Smooth muscle cell (in vitro differentiated cells): ENCODE data around the gene MOG. TPM values are rescaled to one million over a fixed set of nuclear protein-coding genes. Genes with fewer than 3 reads are reported as not detected.
"Not testable (repeated sequence)": the region's sequence is repeated elsewhere in the genome, so short reads cannot be mapped to it uniquely, and the experiment has no call there.

Experiments used
- DNase-seq: peaks from one replicate; lab custom pipeline; 2025; ENCODE audit not compliant: unreplicated experiment; lab: John Stamatoyannopoulos, UW
- H2AFZ ChIP-seq: fragments of 200-600 bp; sonication (generic); 2 replicates; pipeline ENCODE4 v1.6.0; 2016; ENCODE audit warnings: antibody characterized with exemption, low read depth, mild to moderate bottlenecking
- H3F3A ChIP-seq: fragments of 200-600 bp; sonication (generic); 2 replicates; pipeline ENCODE4 v1.6.0; 2017; ENCODE audit warnings: antibody characterized with exemption, low read depth
- H3K27ac ChIP-seq: fragments of 200-600 bp; sonication (generic); 2 replicates; pipeline ENCODE4 v1.5.1; 2016; ENCODE audit warnings: low read depth, mild to moderate bottlenecking
- H3K27me3 ChIP-seq: fragments of 200-600 bp; sonication (generic); 2 replicates; pipeline ENCODE4 v1.6.1; 2016; ENCODE audit warnings: low read depth, mild to moderate bottlenecking
- H3K36me3 ChIP-seq: fragments of 200-600 bp; sonication (generic); 2 replicates; pipeline ENCODE4 v1.5.1; 2016; ENCODE audit warnings: low read depth
- H3K4me1 ChIP-seq: fragments of 200-600 bp; sonication (generic); 2 replicates; pipeline ENCODE4 v1.5.1; 2016; ENCODE audit warnings: low read depth
- H3K4me2 ChIP-seq: fragments of 200-600 bp; sonication (generic); 2 replicates; pipeline ENCODE4 v1.6.0; 2016; ENCODE audit warnings: mild to moderate bottlenecking
- H3K4me3 ChIP-seq: fragments of 200-600 bp; sonication (generic); 2 replicates; pipeline ENCODE4 v1.5.1; 2016; ENCODE audit warnings: mild to moderate bottlenecking
- H3K79me2 ChIP-seq: fragments of 200-600 bp; sonication (generic); 2 replicates; pipeline ENCODE4 v1.6.0; 2016; ENCODE audit warnings: low read depth, mild to moderate bottlenecking
- H3K9ac ChIP-seq: fragments of 200-600 bp; sonication (generic); 2 replicates; pipeline ENCODE4 v1.6.0; 2016; ENCODE audit warnings: low read depth
- H3K9me3 ChIP-seq: fragments of 200-600 bp; sonication (generic); replicated peaks from 2 replicates; pipeline ENCODE4 v1.5.1; 2016; ENCODE audit warnings: low read depth
- H4K20me1 ChIP-seq: fragments of 200-600 bp; sonication (generic); 2 replicates; pipeline ENCODE4 v1.6.0; 2016; ENCODE audit warnings: low read depth
- WGBS: methylation state at CpG from one replicate; pipeline ENCODE4 v1.1.7; 2016; ENCODE audit warnings: low lambda C conversion rate; 5-methylcytosine and 5-hydroxymethylcytosine counted together
- polyA plus RNA-seq: library from polyadenylated mRNA; unstranded; fragments of >200 nt; fragmentation: Nextera tagmentation; extraction: Ambion mirVana; gene quantifications from 2 replicates; pipeline ENCODE4 v1.2.1, GENCODE V29; 2016
- total RNA-seq: library from RNA; depleted of rRNA; stranded (reverse); fragments of >200 nt; gene quantifications from 2 replicates; pipeline ENCODE4 v1.2.3, GENCODE V29; 2014
- TF ChIP-seq, protein P1 (sequence below): fragments of 200-600 bp; sonication (generic); IDR thresholded peaks from 2 replicates; pipeline ENCODE4 v1.5.1; 2017; ENCODE audit warnings: borderline replicate concordance, mild to moderate bottlenecking, antibody characterized with exemption; ENCODE audit not compliant: insufficient read depth, poor library complexity, severe bottlenecking

The MOG gene
- total and polyA plus RNA-seq, 2 experiments from 2014 or later, result not detected

DNA sequence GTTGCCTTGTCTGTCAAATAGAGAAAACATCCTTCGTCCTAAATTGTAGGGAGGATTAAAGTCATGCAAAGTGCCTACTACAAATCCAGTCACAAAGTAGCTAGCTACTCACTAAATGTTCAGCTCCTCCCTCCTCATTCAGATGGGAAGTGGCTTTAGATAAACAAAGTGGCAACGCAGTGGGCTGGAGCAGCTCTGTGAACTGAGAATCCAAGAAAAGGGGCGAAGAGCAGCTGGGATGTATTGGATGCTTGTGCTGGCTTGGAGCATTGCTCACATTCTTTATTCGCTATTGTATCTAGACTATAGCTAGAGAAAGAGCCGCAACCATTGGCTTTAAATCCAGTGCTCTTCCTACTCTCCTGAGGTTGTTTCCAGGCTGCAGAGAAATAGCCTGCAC lies 10.3 kb downstream of the MOG start:
- Histone ChIP-seq H3K9ac (no peak overlapping the region), H3K27ac (no peak overlapping the region), H2AFZ (no peak overlapping the region), H3F3A (no peaks in the 10 kb centered on the region), H4K20me1 (no peaks in the 10 kb centered on the region), H3K36me3 (no peaks in the 10 kb centered on the region), H3K27me3 (peaks cover 71% of the 10 kb centered on the region), H3K9me3 (no peaks in the 10 kb centered on the region), H3K4me3 (no peak overlapping the region), H3K4me2 (no peak overlapping the region), H3K4me1 (peaks cover 13% of the 10 kb centered on the region), H3K79me2 (no peaks in the 10 kb centered on the region)
- TF ChIP-seq, protein P1, sequence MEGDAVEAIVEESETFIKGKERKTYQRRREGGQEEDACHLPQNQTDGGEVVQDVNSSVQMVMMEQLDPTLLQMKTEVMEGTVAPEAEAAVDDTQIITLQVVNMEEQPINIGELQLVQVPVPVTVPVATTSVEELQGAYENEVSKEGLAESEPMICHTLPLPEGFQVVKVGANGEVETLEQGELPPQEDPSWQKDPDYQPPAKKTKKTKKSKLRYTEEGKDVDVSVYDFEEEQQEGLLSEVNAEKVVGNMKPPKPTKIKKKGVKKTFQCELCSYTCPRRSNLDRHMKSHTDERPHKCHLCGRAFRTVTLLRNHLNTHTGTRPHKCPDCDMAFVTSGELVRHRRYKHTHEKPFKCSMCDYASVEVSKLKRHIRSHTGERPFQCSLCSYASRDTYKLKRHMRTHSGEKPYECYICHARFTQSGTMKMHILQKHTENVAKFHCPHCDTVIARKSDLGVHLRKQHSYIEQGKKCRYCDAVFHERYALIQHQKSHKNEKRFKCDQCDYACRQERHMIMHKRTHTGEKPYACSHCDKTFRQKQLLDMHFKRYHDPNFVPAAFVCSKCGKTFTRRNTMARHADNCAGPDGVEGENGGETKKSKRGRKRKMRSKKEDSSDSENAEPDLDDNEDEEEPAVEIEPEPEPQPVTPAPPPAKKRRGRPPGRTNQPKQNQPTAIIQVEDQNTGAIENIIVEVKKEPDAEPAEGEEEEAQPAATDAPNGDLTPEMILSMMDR, result no peak
- 21% methylated on average over 5 of the region's 5 CpGs for WGBS
- DNase-seq, result no peak

DNA sequence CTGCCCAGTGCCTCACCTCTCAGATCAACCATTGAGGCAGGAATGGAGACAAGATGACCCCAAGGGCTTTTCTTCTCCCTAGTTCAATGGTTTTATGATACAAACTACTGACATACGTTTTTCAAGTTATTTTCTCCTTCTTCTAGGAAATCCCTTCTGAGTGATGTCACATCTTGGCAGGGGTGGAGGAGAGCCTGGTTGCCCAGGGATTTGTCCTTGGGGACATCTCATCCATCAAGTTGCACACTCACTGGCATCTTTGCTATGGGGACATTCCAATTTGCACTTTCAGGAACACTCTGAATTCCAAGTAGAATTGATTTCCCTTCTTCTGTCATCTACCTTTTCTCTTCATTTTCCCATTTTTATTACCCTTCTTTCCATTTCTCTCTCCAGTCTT lies 14.1 kb downstream of the MOG start:
- Histone ChIP-seq H3F3A (no peaks in the 10 kb centered on the region), H3K9me3 (no peaks in the 10 kb centered on the region), H3K27me3 (peaks cover 47% of the 10 kb centered on the region), H2AFZ (no peak overlapping the region), H3K9ac (no peak overlapping the region), H3K4me1 (peaks cover 13% of the 10 kb centered on the region), H3K4me2 (no peak overlapping the region), H3K36me3 (no peaks in the 10 kb centered on the region), H3K4me3 (no peak overlapping the region), H4K20me1 (no peaks in the 10 kb centered on the region), H3K79me2 (no peaks in the 10 kb centered on the region), H3K27ac (no peak overlapping the region)
- no peak for DNase-seq
- TF ChIP-seq, protein P1, result no peak
- 82% methylated on average over 1 of the region's 1 CpG for WGBS

DNA sequence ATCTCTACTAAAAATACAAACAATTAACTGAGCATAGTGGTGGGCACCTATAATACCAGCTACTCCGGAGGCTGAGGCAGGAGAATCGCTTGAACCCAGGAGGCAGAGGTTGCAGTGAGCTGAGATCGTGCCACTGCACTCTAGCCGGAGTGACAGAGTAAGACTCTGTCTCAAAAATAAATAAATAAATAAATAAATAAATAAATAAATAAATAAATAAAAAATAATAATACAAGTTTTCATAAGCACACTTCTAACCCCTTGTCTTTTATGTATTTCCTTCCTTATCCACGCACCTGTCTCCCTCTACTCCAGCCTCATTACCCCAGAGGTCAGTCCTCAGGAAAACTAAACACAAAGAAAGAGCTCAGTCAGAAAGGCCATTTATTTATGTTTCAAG lies 15.2 kb downstream of the MOG start:
- H3K4me1 ChIP-seq, DNase-seq, H3K36me3 ChIP-seq, H3K4me2 ChIP-seq, H3K27ac ChIP-seq, H3K9me3 ChIP-seq, H4K20me1 ChIP-seq, H2AFZ ChIP-seq, H3K4me3 ChIP-seq, H3K9ac ChIP-seq, H3K79me2 ChIP-seq, H3F3A ChIP-seq: not testable (repeated sequence)
- peaks cover 37% of the 10 kb centered on the region for H3K27me3 ChIP-seq
- 83% methylated on average over 5 of the region's 5 CpGs for WGBS

DNA sequence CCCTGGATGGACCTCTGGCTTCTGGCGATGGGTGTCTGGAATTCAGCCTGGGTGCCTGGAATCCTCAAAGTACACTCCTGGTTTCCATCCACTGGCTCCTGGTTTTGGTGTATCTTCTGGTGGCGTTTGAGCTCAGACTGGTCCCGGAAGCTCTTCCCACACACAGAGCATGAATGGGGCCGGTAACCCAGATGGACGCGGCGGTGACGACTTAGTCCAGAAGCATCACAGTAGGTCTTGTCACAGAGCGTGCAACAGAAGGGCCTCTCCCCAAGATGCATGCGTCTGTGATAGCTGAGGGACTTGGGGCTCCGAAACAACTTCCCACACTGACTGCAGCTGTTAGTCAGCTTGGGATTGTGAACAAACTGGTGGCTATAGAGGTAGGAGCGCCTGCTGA lies 16.3 kb downstream of the MOG start:
- H3K4me3 ChIP-seq, result no peak overlapping the region
- no peak overlapping the region for H2AFZ ChIP-seq
- no peaks in the 10 kb centered on the region for H3K4me1 ChIP-seq
- TF ChIP-seq, protein P1, result no peak
- H3K4me2 ChIP-seq, result no peak overlapping the region
- 92% methylated on average over 12 of the region's 12 CpGs for WGBS
- no peaks in the 10 kb centered on the region for H4K20me1 ChIP-seq
- H3K27ac ChIP-seq, result no peak overlapping the region
- no peaks in the 10 kb centered on the region for H3K36me3 ChIP-seq
- no peaks in the 10 kb centered on the region for H3K79me2 ChIP-seq
- no peaks in the 10 kb centered on the region for H3F3A ChIP-seq
- no peaks in the 10 kb centered on the region for H3K9me3 ChIP-seq
- H3K27me3 ChIP-seq, result peaks cover 26% of the 10 kb centered on the region
- no peak overlapping the region for H3K9ac ChIP-seq
- no peak for DNase-seq
